ENCODE measurements around the gene PSKH1.

Gene PSKH1

GRCh38 chr16:67967958-67968399, 74.9 kb downstream of the PSKH1 start (continued):
- no peak for TF ChIP-seq ATF2 (tag by site-specific recombination; IDR thresholded peaks at IDR 0.05; ENCODE audit: low read depth)
- TF ChIP-seq PATZ1 (tag by site-specific recombination; IDR thresholded peaks at IDR 0.05) = no peak
- no peak for TF ChIP-seq ZNF121 (tag by site-specific recombination; IDR thresholded peaks at IDR 0.05)
- TF ChIP-seq ZNF2 (tag by site-specific recombination; IDR thresholded peaks at IDR 0.05) = peak; percentile 10; the same call in 1 of the 2 replicates
- no peak for TF ChIP-seq ZNF585B (tag by site-specific recombination; IDR thresholded peaks at IDR 0.05)
- no peak for TF ChIP-seq ZNF558 (tag by site-specific recombination; IDR thresholded peaks at IDR 0.05)
- TF ChIP-seq ZNF416 (tag by site-specific recombination; IDR thresholded peaks at IDR 0.05) = no peak

DNA sequence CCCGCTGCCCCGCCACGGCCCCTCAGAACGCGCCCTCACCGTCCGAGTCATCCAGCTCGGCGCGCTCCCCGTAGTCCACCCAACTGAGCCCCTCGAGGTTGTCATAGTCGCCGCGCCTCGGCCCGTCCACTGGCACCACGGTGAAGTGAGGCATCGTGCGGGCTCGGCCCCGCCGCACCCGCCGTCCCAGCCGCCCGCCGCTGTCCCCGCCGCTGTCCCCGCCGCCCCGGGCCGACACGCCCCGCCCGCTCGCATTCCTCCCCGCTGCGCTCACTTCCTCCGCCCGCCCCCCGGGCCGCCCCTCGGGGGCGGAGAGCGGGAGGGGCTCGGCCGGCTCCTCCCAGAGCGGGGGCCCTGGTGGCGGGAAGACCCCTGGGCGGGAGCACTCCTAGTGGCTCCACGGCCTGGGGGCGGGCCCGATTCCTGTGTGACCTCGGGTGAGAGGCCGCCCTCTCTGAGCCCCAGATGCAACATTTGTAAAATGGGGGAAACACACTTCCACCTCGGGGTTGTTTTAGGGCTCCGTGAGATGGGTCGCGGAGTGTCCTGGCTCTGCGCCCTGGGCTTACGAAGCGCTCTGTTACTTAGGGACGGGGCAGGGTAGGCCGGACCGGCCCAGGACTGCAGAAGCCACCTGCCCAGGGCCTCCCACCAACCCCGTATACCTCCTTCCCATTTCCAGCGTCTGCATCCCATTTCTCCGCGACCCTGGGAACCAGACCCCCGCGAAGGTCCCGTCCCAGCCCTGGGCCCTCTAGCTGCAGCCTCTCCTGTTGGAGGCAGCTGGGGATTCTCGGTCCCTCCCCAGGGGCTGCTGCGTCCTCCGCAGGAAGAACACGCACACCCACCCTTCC, 75.6 kb downstream of the PSKH1 start, which contains the start of gene SLC12A4:
SLC12A4 (minus strand) TSS at position 238 of the 854 bp plus-strand sequence; CDS start at position 154, 84 bp downstream.
- Histone ChIP-seq H3K4me1 (ENCODE audit: control insufficient read depth, insufficient read depth, low read length) (no peaks in the 10 kb centered on the region; the same call in none of the 2 replicates), H3K4me3 (ENCODE audit: low read depth, low read length) (peak within 1 kb of the TSS; percentile 68), H3K27ac (ENCODE audit: extremely low read depth, low read depth, low read length) (peak within 1 kb of the TSS; percentile 80; the same call in 1 of the 2 replicates), H3K36me3 (ENCODE audit: control insufficient read depth in 2 of 2, insufficient read depth in 1 of 2, low read length in 2 of 2) (peaks cover 0 to 25% of the 10 kb centered on the region in 2 experiments; a peak in 1 of 3 replicates), H3K9me3 (ENCODE audit: control insufficient read depth, insufficient read depth, low read depth, low read length) (no peaks in the 10 kb centered on the region)
- CTCF ChIA-PET = no interaction called here
- POLR2A ChIA-PET = interaction anchor here (0.9 kb wide), 1 partner anchor 32 kb away, joined by 3 read pairs; the partner anchor contains the start of gene PSMB10
- TF ChIP-seq ZNF510 (tag by site-specific recombination; IDR thresholded peaks at IDR 0.05; ENCODE audit: insufficient replicate concordance) (no peak), ZNF114 (tag by site-specific recombination; IDR thresholded peaks at IDR 0.05) (no peak), ZEB2 (tag by site-specific recombination; IDR thresholded peaks at IDR 0.05) (0 out of 2 replicates have a peak, but pooled peaks have one; percentile 33), ZNF629 (tag by site-specific recombination; IDR thresholded peaks at IDR 0.05) (peak; percentile 21; the same call in 1 of the 2 replicates), YY1 (tag by site-specific recombination; IDR thresholded peaks at IDR 0.05) (no peak), ZNF626 (tag by site-specific recombination; IDR thresholded peaks at IDR 0.05) (no peak), KLF8 (tag by site-specific recombination; IDR thresholded peaks at IDR 0.05) (peak; percentile 25; the same call in 1 of the 2 replicates), ZNF639 (tag by site-specific recombination; IDR thresholded peaks at IDR 0.05) (no peak), ZSCAN23 (tag by site-specific recombination; IDR thresholded peaks at IDR 0.05) (no peak), BCL11B (tag by site-specific recombination; IDR thresholded peaks at IDR 0.05; ENCODE audit: low read depth) (no peak), ZNF248 (tag by site-specific recombination; IDR thresholded peaks at IDR 0.05) (no peak), ZFHX2 (tag by site-specific recombination; conservative IDR thresholded peaks at IDR 0.05) (peak; percentile 71), ZNF292 (tag by site-specific recombination; IDR thresholded peaks at IDR 0.05; ENCODE audit: borderline replicate concordance, low read depth) (no peak), ZNF596 (tag by site-specific recombination; IDR thresholded peaks at IDR 0.05) (no peak), ZSCAN5A (tag by site-specific recombination; IDR thresholded peaks at IDR 0.05) (no peak), ZNF16 (tag by site-specific recombination; IDR thresholded peaks at IDR 0.05; ENCODE audit: low read depth) (no peak)
- TF ChIP-seq, protein P1, sequence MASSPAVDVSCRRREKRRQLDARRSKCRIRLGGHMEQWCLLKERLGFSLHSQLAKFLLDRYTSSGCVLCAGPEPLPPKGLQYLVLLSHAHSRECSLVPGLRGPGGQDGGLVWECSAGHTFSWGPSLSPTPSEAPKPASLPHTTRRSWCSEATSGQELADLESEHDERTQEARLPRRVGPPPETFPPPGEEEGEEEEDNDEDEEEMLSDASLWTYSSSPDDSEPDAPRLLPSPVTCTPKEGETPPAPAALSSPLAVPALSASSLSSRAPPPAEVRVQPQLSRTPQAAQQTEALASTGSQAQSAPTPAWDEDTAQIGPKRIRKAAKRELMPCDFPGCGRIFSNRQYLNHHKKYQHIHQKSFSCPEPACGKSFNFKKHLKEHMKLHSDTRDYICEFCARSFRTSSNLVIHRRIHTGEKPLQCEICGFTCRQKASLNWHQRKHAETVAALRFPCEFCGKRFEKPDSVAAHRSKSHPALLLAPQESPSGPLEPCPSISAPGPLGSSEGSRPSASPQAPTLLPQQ (tag by site-specific recombination; IDR thresholded peaks at IDR 0.05) = no peak
- TF ChIP-seq, protein P2, sequence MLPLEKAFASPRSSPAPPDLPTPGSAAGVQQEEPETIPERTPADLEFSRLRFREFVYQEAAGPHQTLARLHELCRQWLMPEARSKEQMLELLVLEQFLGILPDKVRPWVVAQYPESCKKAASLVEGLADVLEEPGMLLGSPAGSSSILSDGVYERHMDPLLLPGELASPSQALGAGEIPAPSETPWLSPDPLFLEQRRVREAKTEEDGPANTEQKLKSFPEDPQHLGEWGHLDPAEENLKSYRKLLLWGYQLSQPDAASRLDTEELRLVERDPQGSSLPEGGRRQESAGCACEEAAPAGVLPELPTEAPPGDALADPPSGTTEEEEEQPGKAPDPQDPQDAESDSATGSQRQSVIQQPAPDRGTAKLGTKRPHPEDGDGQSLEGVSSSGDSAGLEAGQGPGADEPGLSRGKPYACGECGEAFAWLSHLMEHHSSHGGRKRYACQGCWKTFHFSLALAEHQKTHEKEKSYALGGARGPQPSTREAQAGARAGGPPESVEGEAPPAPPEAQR (tag by site-specific recombination; IDR thresholded peaks at IDR 0.05) = no peak
